A549 (cell line): ENCODE measurements around the gene SELENOI.

Experiments used
- CHD2 ChIP-seq: fragments of 150-350 bp; IDR thresholded peaks from 2 replicates; pipeline ENCODE4 v1.6.1; 2014; ENCODE audit warnings: low read length; ENCODE audit not compliant: partially characterized antibody
- CHD4 ChIP-seq: fragments of 200-600 bp; sonication (generic); IDR thresholded peaks from 2 replicates; pipeline ENCODE4 v1.6.1; 2016; ENCODE audit warnings: antibody characterized with exemption, mild to moderate bottlenecking, borderline replicate concordance
- EHMT2 ChIP-seq: fragments of 200-600 bp; sonication (generic); IDR thresholded peaks from 2 replicates; pipeline ENCODE4 v1.6.1; 2016; ENCODE audit warnings: antibody characterized with exemption, low read depth, mild to moderate bottlenecking, moderate library complexity
- ELK1 ChIP-seq: fragments of 150-350 bp; IDR thresholded peaks from 2 replicates; pipeline ENCODE4 v1.6.1; 2014; ENCODE audit warnings: low read depth, mild to moderate bottlenecking, low read length
- POLR2A ChIP-seq: IDR thresholded peaks from 2 replicates; pipeline ENCODE4 v1.6.1; 2012; ENCODE audit warnings: mild to moderate bottlenecking, low read length
- RAD21 ChIP-seq, 2 experiments: fragments of >200 bp in 1 of 2; sonication (Bioruptor Twin) in 1 of 2; formaldehyde crosslinking in 1 of 2; IDR thresholded peaks in 1 of 2; conservative IDR thresholded peaks in 1 of 2; 2 replicates in 1 of 2; 3 replicates in 1 of 2; pipeline ENCODE4 v1.6.1; 2012 to 2018; ENCODE audit warnings: inconsistent platforms in 1 of 2
- RARB ChIP-seq: fragments of 250-450 bp; sonication (Bioruptor Pico); IDR thresholded peaks from 2 replicates; pipeline ENCODE4 v1.8.0; 2021; ENCODE audit warnings: mild to moderate bottlenecking, moderate library complexity
- RCOR1 ChIP-seq: fragments of 150-350 bp; IDR thresholded peaks from 2 replicates; pipeline ENCODE4 v1.6.1; 2014; ENCODE audit warnings: antibody characterized with exemption, low read length, low read depth
- TF ChIP-seq, protein P1 (sequence below): fragments of >200 bp; sonication (Bioruptor Twin); formaldehyde crosslinking; IDR thresholded peaks from 3 replicates; pipeline ENCODE4 v1.5.1; 2016

- TF ChIP-seq POLR2A (no peak), ELK1 (no peak), RARB (CRISPR knock-in tag) (no peak), EHMT2 (no peak), RAD21 (conservative IDR thresholded peaks at IDR 0.05 in 1 of 2, IDR thresholded peaks at IDR 0.05 in 1 of 2) (no peak), RCOR1 (no peak), CHD4 (no peak), CHD2 (no peak)
- TF ChIP-seq, protein P1, sequence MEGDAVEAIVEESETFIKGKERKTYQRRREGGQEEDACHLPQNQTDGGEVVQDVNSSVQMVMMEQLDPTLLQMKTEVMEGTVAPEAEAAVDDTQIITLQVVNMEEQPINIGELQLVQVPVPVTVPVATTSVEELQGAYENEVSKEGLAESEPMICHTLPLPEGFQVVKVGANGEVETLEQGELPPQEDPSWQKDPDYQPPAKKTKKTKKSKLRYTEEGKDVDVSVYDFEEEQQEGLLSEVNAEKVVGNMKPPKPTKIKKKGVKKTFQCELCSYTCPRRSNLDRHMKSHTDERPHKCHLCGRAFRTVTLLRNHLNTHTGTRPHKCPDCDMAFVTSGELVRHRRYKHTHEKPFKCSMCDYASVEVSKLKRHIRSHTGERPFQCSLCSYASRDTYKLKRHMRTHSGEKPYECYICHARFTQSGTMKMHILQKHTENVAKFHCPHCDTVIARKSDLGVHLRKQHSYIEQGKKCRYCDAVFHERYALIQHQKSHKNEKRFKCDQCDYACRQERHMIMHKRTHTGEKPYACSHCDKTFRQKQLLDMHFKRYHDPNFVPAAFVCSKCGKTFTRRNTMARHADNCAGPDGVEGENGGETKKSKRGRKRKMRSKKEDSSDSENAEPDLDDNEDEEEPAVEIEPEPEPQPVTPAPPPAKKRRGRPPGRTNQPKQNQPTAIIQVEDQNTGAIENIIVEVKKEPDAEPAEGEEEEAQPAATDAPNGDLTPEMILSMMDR: no peak
Observed at GRCh38 chr2:26349690-26350089, 3.7 kb downstream of the SELENOI start.
